ENCODE data around the gene DNM3.

The DNM3 gene

GRCh38 chr1:172381946-172382345 is 540.6 kb downstream of the DNM3 start (continued):
- TF ChIP-seq PRDM10 (tag by site-specific recombination; IDR thresholded peaks at IDR 0.05) (no peak), ZNF521 (tag by site-specific recombination; IDR thresholded peaks at IDR 0.05) (no peak), SALL2 (tag by site-specific recombination; IDR thresholded peaks at IDR 0.05; ENCODE audit: borderline replicate concordance) (no peak), ZBTB20 (tag by site-specific recombination; IDR thresholded peaks at IDR 0.05) (no peak), GLIS2 (tag by site-specific recombination; IDR thresholded peaks at IDR 0.05) (no peak)
- TF ChIP-seq, protein P1, sequence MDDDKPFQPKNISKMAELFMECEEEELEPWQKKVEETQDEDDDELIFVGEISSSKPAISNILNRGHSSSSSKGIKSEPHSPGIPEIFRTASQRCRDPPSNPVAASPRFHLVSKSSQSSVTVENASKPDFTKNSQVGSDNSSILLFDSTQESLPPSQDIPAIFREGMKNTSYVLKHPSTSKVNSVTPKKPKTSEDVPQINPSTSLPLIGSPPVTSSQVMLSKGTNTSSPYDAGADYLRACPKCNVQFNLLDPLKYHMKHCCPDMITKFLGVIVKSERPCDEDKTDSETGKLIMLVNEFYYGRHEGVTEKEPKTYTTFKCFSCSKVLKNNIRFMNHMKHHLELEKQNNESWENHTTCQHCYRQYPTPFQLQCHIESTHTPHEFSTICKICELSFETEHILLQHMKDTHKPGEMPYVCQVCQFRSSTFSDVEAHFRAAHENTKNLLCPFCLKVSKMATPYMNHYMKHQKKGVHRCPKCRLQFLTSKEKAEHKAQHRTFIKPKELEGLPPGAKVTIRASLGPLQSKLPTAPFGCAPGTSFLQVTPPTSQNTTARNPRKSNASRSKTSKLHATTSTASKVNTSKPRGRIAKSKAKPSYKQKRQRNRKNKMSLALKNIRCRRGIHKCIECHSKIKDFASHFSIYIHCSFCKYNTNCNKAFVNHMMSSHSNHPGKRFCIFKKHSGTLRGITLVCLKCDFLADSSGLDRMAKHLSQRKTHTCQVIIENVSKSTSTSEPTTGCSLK (tag by site-specific recombination; IDR thresholded peaks at IDR 0.05), result no peak

- Histone ChIP-seq H3K4me3 (ENCODE audit: low read depth, low read length) (no peak overlapping the region), H3K9me3 (ENCODE audit: control insufficient read depth, insufficient read depth, low read depth, low read length) (no peaks in the 10 kb centered on the region), H3K4me1 (ENCODE audit: control insufficient read depth, insufficient read depth, low read length) (no peaks in the 10 kb centered on the region), H3K36me3 (ENCODE audit: control insufficient read depth in 2 of 2, insufficient read depth in 1 of 2, low read length in 2 of 2) (no peaks in the 10 kb centered on the region), H3K27ac (ENCODE audit: extremely low read depth, low read depth, low read length) (no peak overlapping the region)
- ChIA-PET CTCF (interaction anchor here (0.6 kb wide), 1 partner anchor 16 kb away, joined by 3 read pairs; no protein-coding TSS in a partner anchor), POLR2A (no interaction called here)
- TF ChIP-seq ZNF561 (tag by site-specific recombination; IDR thresholded peaks at IDR 0.05; ENCODE audit: borderline replicate concordance) (no peak), ZNF184 (tag by site-specific recombination; IDR thresholded peaks at IDR 0.05) (no peak), ZNF623 (tag by site-specific recombination; IDR thresholded peaks at IDR 0.05) (no peak), SCRT1 (tag by site-specific recombination; IDR thresholded peaks at IDR 0.05; ENCODE audit: borderline replicate concordance) (no peak), ZNF521 (tag by site-specific recombination; IDR thresholded peaks at IDR 0.05) (no peak), ZSCAN18 (tag by site-specific recombination; IDR thresholded peaks at IDR 0.05) (no peak), SP2 (tag by site-specific recombination; IDR thresholded peaks at IDR 0.05) (no peak), ZNF610 (tag by site-specific recombination; IDR thresholded peaks at IDR 0.05; ENCODE audit: borderline replicate concordance) (no peak), WT1 (tag by site-specific recombination; IDR thresholded peaks at IDR 0.05) (no peak), PRDM2 (tag by site-specific recombination; IDR thresholded peaks at IDR 0.05; ENCODE audit: borderline replicate concordance) (no peak)
- TF ChIP-seq, protein P2, sequence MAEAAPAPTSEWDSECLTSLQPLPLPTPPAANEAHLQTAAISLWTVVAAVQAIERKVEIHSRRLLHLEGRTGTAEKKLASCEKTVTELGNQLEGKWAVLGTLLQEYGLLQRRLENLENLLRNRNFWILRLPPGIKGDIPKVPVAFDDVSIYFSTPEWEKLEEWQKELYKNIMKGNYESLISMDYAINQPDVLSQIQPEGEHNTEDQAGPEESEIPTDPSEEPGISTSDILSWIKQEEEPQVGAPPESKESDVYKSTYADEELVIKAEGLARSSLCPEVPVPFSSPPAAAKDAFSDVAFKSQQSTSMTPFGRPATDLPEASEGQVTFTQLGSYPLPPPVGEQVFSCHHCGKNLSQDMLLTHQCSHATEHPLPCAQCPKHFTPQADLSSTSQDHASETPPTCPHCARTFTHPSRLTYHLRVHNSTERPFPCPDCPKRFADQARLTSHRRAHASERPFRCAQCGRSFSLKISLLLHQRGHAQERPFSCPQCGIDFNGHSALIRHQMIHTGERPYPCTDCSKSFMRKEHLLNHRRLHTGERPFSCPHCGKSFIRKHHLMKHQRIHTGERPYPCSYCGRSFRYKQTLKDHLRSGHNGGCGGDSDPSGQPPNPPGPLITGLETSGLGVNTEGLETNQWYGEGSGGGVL (tag by site-specific recombination; IDR thresholded peaks at IDR 0.05), result no peak
- TF ChIP-seq, protein P3, sequence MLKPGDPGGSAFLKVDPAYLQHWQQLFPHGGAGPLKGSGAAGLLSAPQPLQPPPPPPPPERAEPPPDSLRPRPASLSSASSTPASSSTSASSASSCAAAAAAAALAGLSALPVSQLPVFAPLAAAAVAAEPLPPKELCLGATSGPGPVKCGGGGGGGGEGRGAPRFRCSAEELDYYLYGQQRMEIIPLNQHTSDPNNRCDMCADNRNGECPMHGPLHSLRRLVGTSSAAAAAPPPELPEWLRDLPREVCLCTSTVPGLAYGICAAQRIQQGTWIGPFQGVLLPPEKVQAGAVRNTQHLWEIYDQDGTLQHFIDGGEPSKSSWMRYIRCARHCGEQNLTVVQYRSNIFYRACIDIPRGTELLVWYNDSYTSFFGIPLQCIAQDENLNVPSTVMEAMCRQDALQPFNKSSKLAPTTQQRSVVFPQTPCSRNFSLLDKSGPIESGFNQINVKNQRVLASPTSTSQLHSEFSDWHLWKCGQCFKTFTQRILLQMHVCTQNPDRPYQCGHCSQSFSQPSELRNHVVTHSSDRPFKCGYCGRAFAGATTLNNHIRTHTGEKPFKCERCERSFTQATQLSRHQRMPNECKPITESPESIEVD (tag by site-specific recombination; IDR thresholded peaks at IDR 0.05), result no peak
Observed at GRCh38 chr1:172382406-172382805, 541.1 kb downstream of the DNM3 start.
